Mesenchymal stem cell (in vitro differentiated cells and primary cell): ENCODE measurements around the gene CEP70.

Source experiments
- DNase-seq: peaks from one replicate; pipeline ENCODE4 v3.0.0-alpha.2; 2013
- H2AFZ ChIP-seq: one replicate; pipeline ENCODE4 v1.6.1; 2013; ENCODE audit warnings: low read depth, mild to moderate bottlenecking, control low read depth, inconsistent platforms, low read length, moderate library complexity
- H2AK5ac ChIP-seq: 2 replicates; pipeline ENCODE4 v1.6.1; 2013; ENCODE audit warnings: low read length, moderate library complexity, mild to moderate bottlenecking, inconsistent platforms; ENCODE audit not compliant: severe bottlenecking
- H2BK120ac ChIP-seq: one replicate; pipeline ENCODE4 v1.6.1; 2013; ENCODE audit warnings: low read depth, mild to moderate bottlenecking, inconsistent platforms, low read length, moderate library complexity
- H2BK12ac ChIP-seq, 2 experiments: one replicate each; pipeline ENCODE4 v1.6.1; 2013; ENCODE audit warnings: inconsistent platforms in 2 of 2, low read length in 2 of 2, mild to moderate bottlenecking in 2 of 2, moderate library complexity in 2 of 2, control low read depth in 1 of 2
- H2BK15ac ChIP-seq: one replicate; pipeline ENCODE4 v1.6.1; 2013; ENCODE audit warnings: mild to moderate bottlenecking, low read depth, inconsistent platforms; ENCODE audit not compliant: poor library complexity, severe bottlenecking
- H2BK5ac ChIP-seq: 2 replicates; pipeline ENCODE4 v1.6.1; 2013; ENCODE audit warnings: low read depth, mild to moderate bottlenecking, low read length, control low read depth, inconsistent platforms; ENCODE audit not compliant: poor library complexity, severe bottlenecking
- H3K14ac ChIP-seq, 2 experiments: one replicate each; pipeline ENCODE4 v1.6.1; 2013; ENCODE audit warnings: inconsistent platforms in 2 of 2, low read length in 2 of 2, control low read depth in 1 of 2, mild to moderate bottlenecking in 1 of 2, moderate library complexity in 1 of 2
- H3K18ac ChIP-seq, 2 experiments: one replicate each; pipeline ENCODE4 v1.6.1; 2013; ENCODE audit warnings: inconsistent platforms in 2 of 2, low read length in 2 of 2, control low read depth in 1 of 2, low read depth in 1 of 2, mild to moderate bottlenecking in 1 of 2
- H3K23ac ChIP-seq, 2 experiments: one replicate each; pipeline ENCODE4 v1.6.1; 2013; ENCODE audit warnings: inconsistent platforms in 2 of 2, low read length in 2 of 2, mild to moderate bottlenecking in 2 of 2, moderate library complexity in 2 of 2, control low read depth in 1 of 2
- H3K27ac ChIP-seq: 2 replicates; pipeline ENCODE4 v1.5.1; 2013; ENCODE audit warnings: mild to moderate bottlenecking, moderate library complexity, low read length, control low read depth, inconsistent platforms; ENCODE audit not compliant: poor library complexity, severe bottlenecking
- H3K27me3 ChIP-seq, 2 experiments: 2 replicates each; pipeline versions ENCODE4 v1.6.1 to v1.7.0; 2013; ENCODE audit warnings: low read length in 2 of 2, mild to moderate bottlenecking in 2 of 2, moderate library complexity in 2 of 2, control low read depth in 1 of 2, inconsistent platforms in 1 of 2; ENCODE audit not compliant: control insufficient read depth in 1 of 2, insufficient read depth in 1 of 2
- H3K36me3 ChIP-seq, 2 experiments: 2 replicates each; pipeline versions ENCODE4 v1.6.1 to v1.7.0; 2013; ENCODE audit warnings: low read length in 2 of 2, control low read depth in 1 of 2, inconsistent platforms in 1 of 2, low read depth in 1 of 2, mild to moderate bottlenecking in 1 of 2; ENCODE audit not compliant: insufficient read depth in 2 of 2, control insufficient read depth in 1 of 2
- H3K4ac ChIP-seq, 2 experiments: one replicate each; pipeline ENCODE4 v1.6.1; 2013; ENCODE audit warnings: inconsistent platforms in 2 of 2, low read length in 2 of 2, mild to moderate bottlenecking in 2 of 2, moderate library complexity in 2 of 2, control low read depth in 1 of 2, low read depth in 1 of 2
- H3K4me1 ChIP-seq: 2 replicates; pipeline ENCODE4 v1.6.1; 2013; ENCODE audit warnings: low read depth, low read length, control low read depth; ENCODE audit not compliant: control insufficient read depth, insufficient read depth
- H3K4me2 ChIP-seq: 2 replicates; pipeline ENCODE4 v1.6.1; 2013; ENCODE audit warnings: low read length, mild to moderate bottlenecking, inconsistent platforms; ENCODE audit not compliant: poor library complexity, severe bottlenecking
- H3K4me3 ChIP-seq, 2 experiments: 2 replicates each; pipeline versions ENCODE4 v1.5.1 to v1.7.0; 2013; ENCODE audit warnings: low read length in 2 of 2, mild to moderate bottlenecking in 2 of 2, control low read depth in 1 of 2, low read depth in 1 of 2; ENCODE audit not compliant: insufficient read depth in 1 of 2
- H3K79me1 ChIP-seq: replicated peaks from 2 replicates; pipeline ENCODE4 v1.6.1; 2013; ENCODE audit warnings: mild to moderate bottlenecking, control low read depth, low read length, inconsistent platforms; ENCODE audit not compliant: poor library complexity, severe bottlenecking
- H3K9ac ChIP-seq: 2 replicates; pipeline ENCODE4 v1.7.0; 2013; ENCODE audit warnings: mild to moderate bottlenecking, low read length, moderate library complexity
- H3K9me3 ChIP-seq: 2 replicates; pipeline ENCODE4 v1.7.0; 2013; ENCODE audit warnings: mild to moderate bottlenecking, low read length; ENCODE audit not compliant: control insufficient read depth
- H4K8ac ChIP-seq: one replicate; pipeline ENCODE4 v1.6.1; 2013; ENCODE audit warnings: inconsistent platforms, mild to moderate bottlenecking, low read length, moderate library complexity
- H4K91ac ChIP-seq: one replicate; pipeline ENCODE4 v1.6.1; 2013; ENCODE audit warnings: mild to moderate bottlenecking, low read length, inconsistent platforms
- WGBS: methylation state at CpG from one replicate; pipeline ENCODE4 v1.1.7; 2013; ENCODE audit warnings: mixed read lengths; 5-methylcytosine and 5-hydroxymethylcytosine counted together

Gene CEP70

GRCh38 chr3:138473391-138473790, 120.7 kb downstream of the CEP70 start:
- Histone ChIP-seq H2BK120ac (no peak overlapping the region), H2BK12ac (no peak overlapping the region), H4K91ac (no peak overlapping the region), H3K9ac (no peak overlapping the region), H3K4me1 (peaks cover 8% of the 10 kb centered on the region), H3K36me3 (no peaks in the 10 kb centered on the region), H2AFZ (no peak overlapping the region), H2BK5ac (no peak overlapping the region), H3K9me3 (no peaks in the 10 kb centered on the region), H2BK15ac (no peak overlapping the region), H2AK5ac (no peak overlapping the region), H3K4me2 (no peak overlapping the region), H3K4me3 (no peak overlapping the region), H4K8ac (no peak overlapping the region), H3K79me1 (no peaks in the 10 kb centered on the region), H3K23ac (no peak overlapping the region), H3K14ac (no peak overlapping the region), H3K18ac (no peak overlapping the region), H3K4ac (no peak overlapping the region), H3K27ac (no peak overlapping the region), H3K27me3 (no peaks in the 10 kb centered on the region)
- WGBS = 95% methylated on average over 8 of the region's 8 CpGs
- no peak for DNase-seq

GRCh38 chr3:138472141-138472825, 121.8 kb downstream of the CEP70 start:
- WGBS = 81% methylated on average over 8 of the region's 8 CpGs

GRCh38 chr3:138471481-138471880, 122.6 kb downstream of the CEP70 start:
- H3K27me3 ChIP-seq = peaks cover 0 to 5% of the 10 kb centered on the region in 2 experiments
- no peak for DNase-seq
- no peak overlapping the region for H2AFZ ChIP-seq
- no peak overlapping the region for H2AK5ac ChIP-seq
- no peak overlapping the region for H3K23ac ChIP-seq
- H3K14ac ChIP-seq = no peak overlapping the region
- H3K4me2 ChIP-seq = no peak overlapping the region
- no peaks in the 10 kb centered on the region for H3K79me1 ChIP-seq
- no peak overlapping the region for H4K91ac ChIP-seq
- no peak overlapping the region for H3K18ac ChIP-seq
- no peak overlapping the region for H3K4ac ChIP-seq
- H2BK15ac ChIP-seq = no peak overlapping the region
- no peak overlapping the region for H3K9ac ChIP-seq
- H3K27ac ChIP-seq = no peak overlapping the region
- H4K8ac ChIP-seq = no peak overlapping the region
- no CpG with 5 or more reads among the region's 1 CpG for WGBS
- H3K4me3 ChIP-seq = no peak overlapping the region
- no peaks in the 10 kb centered on the region for H3K36me3 ChIP-seq
- H2BK120ac ChIP-seq = no peak overlapping the region
- peaks cover 8% of the 10 kb centered on the region for H3K4me1 ChIP-seq
- no peak overlapping the region for H2BK5ac ChIP-seq
- H3K9me3 ChIP-seq = no peaks in the 10 kb centered on the region
- no peak overlapping the region for H2BK12ac ChIP-seq

More at GRCh38 chr3:138472141-138472825, 121.8 kb downstream of the CEP70 start:
- Histone ChIP-seq H3K36me3 (no peaks in the 10 kb centered on the region), H4K91ac (no peak overlapping the region), H2BK120ac (no peak overlapping the region), H3K27ac (no peak overlapping the region), H3K27me3 (peaks cover 0 to 4% of the 10 kb centered on the region in 2 experiments), H3K23ac (no peak overlapping the region), H2AFZ (no peak overlapping the region), H2AK5ac (no peak overlapping the region), H3K18ac (no peak overlapping the region), H3K79me1 (no peaks in the 10 kb centered on the region), H2BK12ac (no peak overlapping the region), H3K14ac (peak overlapping the region in 1 of 2 experiments; percentile 71), H3K9ac (no peak overlapping the region), H2BK5ac (no peak overlapping the region), H2BK15ac (no peak overlapping the region), H3K4me1 (peaks cover 8% of the 10 kb centered on the region), H3K4me2 (no peak overlapping the region), H4K8ac (no peak overlapping the region), H3K4me3 (no peak overlapping the region), H3K9me3 (no peaks in the 10 kb centered on the region), H3K4ac (no peak overlapping the region)
- DNase-seq = no peak

GRCh38 chr3:138470687-138471086, 123.4 kb downstream of the CEP70 start:
- H3K4me3 ChIP-seq = no peak overlapping the region
- no peaks in the 10 kb centered on the region for H3K36me3 ChIP-seq
- no peak overlapping the region for H2BK120ac ChIP-seq
- 88% methylated on average over 3 of the region's 3 CpGs for WGBS
- no peak overlapping the region for H3K23ac ChIP-seq
- no peak overlapping the region for H3K27ac ChIP-seq
- H4K8ac ChIP-seq = no peak overlapping the region
- no peak for DNase-seq
- no peak overlapping the region for H2BK12ac ChIP-seq
- no peak overlapping the region for H2BK15ac ChIP-seq
- H2BK5ac ChIP-seq = no peak overlapping the region
- H3K9me3 ChIP-seq = no peaks in the 10 kb centered on the region
- no peak overlapping the region for H3K14ac ChIP-seq
- H3K27me3 ChIP-seq = peaks cover 0 to 5% of the 10 kb centered on the region in 2 experiments
- peaks cover 8% of the 10 kb centered on the region for H3K4me1 ChIP-seq
- H3K9ac ChIP-seq = no peak overlapping the region
- H3K4me2 ChIP-seq = no peak overlapping the region
- no peaks in the 10 kb centered on the region for H3K79me1 ChIP-seq
- no peak overlapping the region for H4K91ac ChIP-seq
- H2AFZ ChIP-seq = no peak overlapping the region
- no peak overlapping the region for H3K18ac ChIP-seq
- no peak overlapping the region for H3K4ac ChIP-seq
- H2AK5ac ChIP-seq = no peak overlapping the region
